SU-DHL-6 (cell line): Measurements from ENCODE around the gene ADCY5.

Experiments
- EZH2phosphoT487 ChIP-seq: fragments of 200-600 bp; sonication (generic), shearing (Covaris generic); conservative IDR thresholded peaks from 2 replicates; pipeline ENCODE4 v1.6.1; 2018; ENCODE audit warnings: mild to moderate bottlenecking, antibody characterized with exemption, low read length, moderate library complexity, mixed read lengths
- TF ChIP-seq, protein P1 (sequence below): fragments of 200-600 bp; sonication (generic); IDR thresholded peaks from one replicate; pipeline ENCODE4 v1.5.1; 2017; ENCODE audit warnings: antibody characterized with exemption, mild to moderate bottlenecking, low read length, moderate library complexity; ENCODE audit not compliant: insufficient read depth, poor library complexity, severe bottlenecking

DNA sequence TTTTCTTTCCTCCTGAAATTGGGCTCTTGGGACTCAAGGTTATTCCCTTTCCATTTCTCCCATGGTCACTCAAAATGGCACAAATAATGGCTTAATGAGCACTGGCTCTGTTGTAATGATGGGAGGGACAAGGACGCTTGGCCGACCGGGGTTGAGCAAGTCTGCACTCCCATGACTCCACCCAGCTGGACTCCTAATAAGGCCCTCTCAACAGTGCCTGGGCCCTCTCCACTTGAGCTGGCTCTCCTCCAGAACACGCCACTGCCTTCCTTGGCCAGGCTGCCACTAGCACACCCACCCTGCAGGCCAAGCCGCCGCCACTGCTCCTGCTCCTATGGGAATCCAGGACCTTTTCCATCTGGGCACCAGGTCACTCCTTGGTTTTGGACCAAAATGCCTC is 42.3 kb downstream of the ADCY5 start:
- TF ChIP-seq EZH2phosphoT487: no peak
- TF ChIP-seq, protein P1, sequence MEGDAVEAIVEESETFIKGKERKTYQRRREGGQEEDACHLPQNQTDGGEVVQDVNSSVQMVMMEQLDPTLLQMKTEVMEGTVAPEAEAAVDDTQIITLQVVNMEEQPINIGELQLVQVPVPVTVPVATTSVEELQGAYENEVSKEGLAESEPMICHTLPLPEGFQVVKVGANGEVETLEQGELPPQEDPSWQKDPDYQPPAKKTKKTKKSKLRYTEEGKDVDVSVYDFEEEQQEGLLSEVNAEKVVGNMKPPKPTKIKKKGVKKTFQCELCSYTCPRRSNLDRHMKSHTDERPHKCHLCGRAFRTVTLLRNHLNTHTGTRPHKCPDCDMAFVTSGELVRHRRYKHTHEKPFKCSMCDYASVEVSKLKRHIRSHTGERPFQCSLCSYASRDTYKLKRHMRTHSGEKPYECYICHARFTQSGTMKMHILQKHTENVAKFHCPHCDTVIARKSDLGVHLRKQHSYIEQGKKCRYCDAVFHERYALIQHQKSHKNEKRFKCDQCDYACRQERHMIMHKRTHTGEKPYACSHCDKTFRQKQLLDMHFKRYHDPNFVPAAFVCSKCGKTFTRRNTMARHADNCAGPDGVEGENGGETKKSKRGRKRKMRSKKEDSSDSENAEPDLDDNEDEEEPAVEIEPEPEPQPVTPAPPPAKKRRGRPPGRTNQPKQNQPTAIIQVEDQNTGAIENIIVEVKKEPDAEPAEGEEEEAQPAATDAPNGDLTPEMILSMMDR: no peak
